GM19025 (cell line): ENCODE data around the gene TMPO.
"Not testable (repeated sequence)": the region's sequence is repeated elsewhere in the genome, so short reads cannot be mapped to it uniquely, and the experiment has no call there.

Experiments used
- ATAC-seq: cut with Tn5 transposase; IDR thresholded peaks from one replicate; pipeline ENCODE4 v1.9.1; 2021; ENCODE audit warnings: mild to moderate bottlenecking, low read depth, moderate library complexity; ENCODE audit not compliant: unreplicated experiment

The TMPO gene

DNA sequence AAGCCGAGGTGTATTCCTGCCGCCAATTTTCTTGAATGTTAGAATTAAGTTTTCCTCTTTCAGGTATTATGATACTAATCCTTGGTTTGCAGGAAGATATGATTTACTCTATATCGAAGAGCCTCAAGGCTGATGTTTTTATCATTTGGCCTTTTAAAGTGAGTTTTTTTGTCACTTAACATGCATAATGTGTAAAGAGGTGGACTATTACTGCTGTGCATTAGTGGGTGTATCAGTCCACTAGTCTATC, 11.1 kb upstream of the TMPO start:
- peak; percentile 5 for ATAC-seq

- no peak for ATAC-seq
Measured at GRCh38 chr12:98509063-98509462, 6.3 kb upstream of the TMPO start.

- not testable (repeated sequence) for ATAC-seq
Measured at GRCh38 chr12:98511806-98512205, 3.6 kb upstream of the TMPO start.

GRCh38 chr12:98513379-98514322, 1.7 kb upstream of the TMPO start:
- ATAC-seq = no peak

- ATAC-seq = no peak
Measured at GRCh38 chr12:98514982-98515286, 456 bp upstream of the TMPO start.

DNA sequence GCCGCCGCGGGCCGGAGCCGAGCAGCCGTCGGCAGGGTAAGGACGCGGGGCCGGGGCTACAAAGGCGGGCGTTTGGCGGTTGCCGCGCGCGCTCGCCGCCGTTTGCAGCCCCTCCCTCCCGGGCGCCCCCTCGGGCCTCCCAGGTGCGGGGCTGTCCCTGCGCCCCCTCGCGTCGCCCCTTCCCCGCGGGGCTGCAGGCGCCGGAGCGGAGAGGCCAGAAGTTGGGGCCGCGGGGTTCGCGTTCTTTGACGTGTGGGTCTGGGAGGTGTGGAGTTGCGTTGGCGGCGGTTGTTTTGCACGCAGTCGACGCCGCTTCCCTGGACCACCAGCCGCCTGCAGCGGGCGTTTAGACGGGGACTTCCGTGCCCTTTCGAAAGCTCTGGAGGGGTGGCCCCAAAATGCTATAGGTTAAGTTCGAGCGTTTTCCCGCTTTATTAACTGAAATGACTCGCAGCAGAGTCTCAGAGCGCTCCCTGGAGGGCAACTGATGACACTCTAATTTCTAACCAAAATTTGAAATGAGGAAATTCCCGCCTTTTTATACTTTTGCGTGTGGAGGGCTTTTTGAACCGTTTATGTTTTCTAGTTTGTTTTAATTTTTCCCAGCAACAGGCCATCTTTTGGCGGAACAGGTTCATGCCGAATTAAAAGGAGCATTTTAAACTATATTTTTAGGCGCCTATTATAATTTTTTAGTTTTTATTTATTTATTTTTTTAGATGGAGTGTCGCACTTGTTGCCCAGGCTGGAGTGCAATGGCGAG, 902 bp downstream of the TMPO start:
- peak; percentile 45 for ATAC-seq

GRCh38 chr12:98519257-98519907, 4.0 kb downstream of the TMPO start:
- ATAC-seq = no peak

DNA sequence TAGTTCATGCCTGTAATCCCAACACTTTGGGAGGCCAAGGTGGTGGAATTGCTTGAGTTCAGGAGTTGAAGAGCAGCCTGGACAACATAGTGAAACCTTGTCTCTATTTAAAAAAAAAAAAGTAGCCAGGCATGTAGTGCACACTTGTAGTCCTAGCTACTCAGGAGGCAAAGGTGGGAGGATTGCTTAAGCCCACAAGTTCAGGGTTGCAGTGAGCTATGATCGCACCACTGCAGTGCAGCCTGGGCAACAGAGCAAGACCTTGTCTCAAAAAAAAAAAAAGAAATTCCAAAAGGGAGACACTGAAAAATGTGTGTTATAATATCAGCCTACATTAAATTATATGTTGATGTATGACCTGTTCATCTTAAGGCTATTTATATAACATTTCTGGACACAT, 14.7 kb downstream of the TMPO start:
- no peak for ATAC-seq

DNA sequence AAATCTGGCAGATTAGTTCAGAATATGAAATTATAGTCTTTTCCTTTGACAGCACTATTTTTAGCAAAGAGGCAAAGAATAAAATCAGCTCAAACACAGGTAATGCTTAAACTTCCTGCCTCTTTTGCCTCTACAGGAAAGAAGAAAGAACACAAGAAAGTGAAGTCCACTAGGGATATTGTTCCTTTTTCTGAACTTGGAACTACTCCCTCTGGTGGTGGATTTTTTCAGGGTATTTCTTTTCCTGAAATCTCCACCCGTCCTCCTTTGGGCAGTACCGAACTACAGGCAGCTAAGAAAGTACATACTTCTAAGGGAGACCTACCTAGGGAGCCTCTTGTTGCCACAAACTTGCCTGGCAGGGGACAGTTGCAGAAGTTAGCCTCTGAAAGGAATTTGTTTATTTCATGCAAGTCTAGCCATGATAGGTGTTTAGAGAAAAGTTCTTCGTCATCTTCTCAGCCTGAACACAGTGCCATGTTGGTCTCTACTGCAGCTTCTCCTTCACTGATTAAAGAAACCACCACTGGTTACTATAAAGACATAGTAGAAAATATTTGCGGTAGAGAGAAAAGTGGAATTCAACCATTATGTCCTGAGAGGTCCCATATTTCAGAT, 17.4 kb downstream of the TMPO start:
- ATAC-seq = no peak

GRCh38 chr12:98533723-98534251, 18.4 kb downstream of the TMPO start:
- no peak for ATAC-seq

GRCh38 chr12:98538031-98538430, 22.6 kb downstream of the TMPO start:
- no peak for ATAC-seq

GRCh38 chr12:98543701-98544100, 28.3 kb downstream of the TMPO start:
- no peak for ATAC-seq

GRCh38 chr12:98544751-98545150, 29.4 kb downstream of the TMPO start:
- no peak for ATAC-seq

DNA sequence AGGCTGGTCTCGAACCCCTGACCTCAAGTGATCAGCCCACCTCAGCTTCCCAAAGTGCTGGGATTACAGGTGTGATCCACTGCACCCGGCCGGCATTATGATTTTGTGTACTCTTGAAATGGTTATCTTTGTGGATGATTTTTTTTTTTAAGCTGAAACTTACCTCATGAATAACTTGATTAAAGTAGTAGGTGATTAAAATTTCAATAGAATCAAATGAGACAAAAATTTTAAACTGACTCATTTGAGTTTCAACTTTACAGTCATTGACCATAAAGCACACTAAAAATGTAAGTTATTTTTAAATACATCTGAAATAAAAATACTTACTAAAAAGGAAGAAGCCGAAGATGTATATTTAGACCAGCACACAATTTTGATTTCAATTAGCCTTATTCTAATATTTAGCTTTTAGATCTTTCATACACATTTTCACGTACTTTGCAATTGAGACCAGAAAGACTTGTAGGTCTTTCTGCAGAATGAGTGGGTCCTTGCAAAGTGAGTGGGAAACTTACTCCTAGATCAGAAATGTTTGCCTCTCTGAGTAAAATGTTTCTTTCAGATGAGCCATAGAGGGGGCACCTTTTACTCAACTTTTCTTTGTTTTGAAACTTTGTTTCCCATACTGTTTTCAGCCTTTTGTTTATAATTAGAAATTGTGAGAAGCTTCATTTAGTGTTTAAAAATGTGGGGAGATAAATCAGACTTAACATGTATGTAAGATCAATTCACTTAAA, 34.2 kb downstream of the TMPO start:
- ATAC-seq = no peak

GRCh38 chr12:98551787-98552186, 36.4 kb downstream of the TMPO start:
- ATAC-seq = no peak

- ATAC-seq = not testable (repeated sequence)
Measured at GRCh38 chr12:98558097-98558496, 42.7 kb downstream of the TMPO start.

DNA sequence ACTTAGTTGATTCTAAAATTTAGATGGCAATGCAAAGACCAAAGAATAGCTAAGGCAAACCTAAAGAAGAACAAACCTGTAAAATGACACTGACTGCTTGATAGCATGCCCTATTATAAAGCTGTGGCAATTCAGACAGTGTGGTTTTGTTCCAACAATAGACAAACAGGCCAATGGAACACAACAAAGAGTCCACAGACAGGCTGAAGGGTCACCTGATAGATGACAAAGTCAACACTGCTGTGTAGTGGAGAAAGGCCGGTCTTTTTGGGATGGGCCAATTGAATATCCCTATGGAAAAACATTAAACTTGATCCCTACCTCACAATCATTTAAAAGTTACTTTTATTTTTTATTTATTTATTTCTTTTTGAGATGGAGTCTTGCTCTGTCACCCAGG, 44.3 kb downstream of the TMPO start:
- ATAC-seq = no peak

- no peak for ATAC-seq
Measured at GRCh38 chr12:98561846-98562245, 46.5 kb downstream of the TMPO start.

- ATAC-seq = no peak
Measured at GRCh38 chr12:98572010-98572409, 56.6 kb downstream of the TMPO start.

DNA sequence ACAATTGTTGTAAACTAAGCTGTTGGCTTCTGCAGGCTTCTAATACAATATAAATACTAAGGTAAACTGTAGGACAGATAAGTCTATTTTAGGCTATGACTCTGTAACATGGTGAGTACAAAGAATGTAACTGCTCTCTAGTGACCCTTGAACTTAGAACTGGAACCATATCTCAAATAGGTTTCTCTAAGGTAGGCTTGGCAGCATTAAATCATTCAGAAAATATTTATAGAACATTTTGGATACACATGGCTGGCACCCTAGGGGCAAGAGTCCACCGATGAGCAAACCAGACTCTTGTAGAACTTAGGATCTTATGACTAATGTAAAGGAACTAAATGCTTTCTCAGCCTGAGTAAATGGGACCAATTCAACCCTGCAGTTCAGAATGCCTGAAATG, 58.7 kb downstream of the TMPO start:
- ATAC-seq = no peak
